Measurements from ENCODE around the gene MRPL33.

DNA sequence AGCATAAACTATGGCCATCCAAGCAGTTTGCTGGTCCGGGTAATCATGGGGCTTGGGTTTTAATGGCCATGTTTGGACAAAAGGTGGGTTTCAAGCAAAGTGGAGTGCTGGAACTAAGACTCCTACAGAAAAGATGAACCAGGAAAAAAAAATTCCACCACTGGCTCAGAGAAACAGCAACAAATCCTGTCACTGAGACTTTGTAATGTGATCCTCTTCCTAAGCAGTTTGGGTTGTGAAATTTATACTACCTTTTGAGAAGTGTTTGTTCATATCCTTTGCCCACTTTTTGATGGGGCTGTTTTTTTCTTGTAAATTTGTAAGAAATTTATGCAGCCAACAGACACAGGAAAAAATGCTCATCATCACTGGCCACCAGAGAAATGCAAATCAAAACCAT lies 40.2 kb downstream of the MRPL33 start:
- TF ChIP-seq, protein P1, sequence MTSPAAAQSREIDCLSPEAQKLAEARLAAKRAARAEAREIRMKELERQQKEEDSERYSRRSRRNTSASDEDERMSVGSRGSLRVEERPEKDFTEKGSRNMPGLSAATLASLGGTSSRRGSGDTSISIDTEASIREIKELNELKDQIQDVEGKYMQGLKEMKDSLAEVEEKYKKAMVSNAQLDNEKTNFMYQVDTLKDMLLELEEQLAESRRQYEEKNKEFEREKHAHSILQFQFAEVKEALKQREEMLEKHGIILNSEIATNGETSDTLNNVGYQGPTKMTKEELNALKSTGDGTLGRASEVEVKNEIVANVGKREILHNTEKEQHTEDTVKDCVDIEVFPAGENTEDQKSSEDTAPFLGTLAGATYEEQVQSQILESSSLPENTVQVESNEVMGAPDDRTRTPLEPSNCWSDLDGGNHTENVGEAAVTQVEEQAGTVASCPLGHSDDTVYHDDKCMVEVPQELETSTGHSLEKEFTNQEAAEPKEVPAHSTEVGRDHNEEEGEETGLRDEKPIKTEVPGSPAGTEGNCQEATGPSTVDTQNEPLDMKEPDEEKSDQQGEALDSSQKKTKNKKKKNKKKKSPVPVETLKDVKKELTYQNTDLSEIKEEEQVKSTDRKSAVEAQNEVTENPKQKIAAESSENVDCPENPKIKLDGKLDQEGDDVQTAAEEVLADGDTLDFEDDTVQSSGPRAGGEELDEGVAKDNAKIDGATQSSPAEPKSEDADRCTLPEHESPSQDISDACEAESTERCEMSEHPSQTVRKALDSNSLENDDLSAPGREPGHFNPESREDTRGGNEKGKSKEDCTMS (CRISPR knock-in tag; conservative IDR thresholded peaks at IDR 0.05), result no peak
- TF ChIP-seq PCBP2 (optimal IDR thresholded peaks at IDR 0.05; ENCODE audit: low read depth, low read length, poor library complexity, severe bottlenecking) (no peak), TAF1 (CRISPR knock-in tag; IDR thresholded peaks at IDR 0.05) (no peak), ZNF644 (CRISPR knock-in tag; IDR thresholded peaks at IDR 0.05; ENCODE audit: low read depth) (no peak), SMAD3 (CRISPR knock-in tag; IDR thresholded peaks at IDR 0.05) (no peak), ZNF776 (CRISPR knock-in tag; IDR thresholded peaks at IDR 0.05) (no peak), NCOA1 (CRISPR knock-in tag; IDR thresholded peaks at IDR 0.05) (no peak), STAT5B (CRISPR knock-in tag; IDR thresholded peaks at IDR 0.05) (no peak), POLR2A (IDR thresholded peaks at IDR 0.05; ENCODE audit: insufficient read depth in 1 of 2, low read depth in 2 of 2, low read length in 2 of 2) (no peak)
- TF ChIP-seq, protein P2, sequence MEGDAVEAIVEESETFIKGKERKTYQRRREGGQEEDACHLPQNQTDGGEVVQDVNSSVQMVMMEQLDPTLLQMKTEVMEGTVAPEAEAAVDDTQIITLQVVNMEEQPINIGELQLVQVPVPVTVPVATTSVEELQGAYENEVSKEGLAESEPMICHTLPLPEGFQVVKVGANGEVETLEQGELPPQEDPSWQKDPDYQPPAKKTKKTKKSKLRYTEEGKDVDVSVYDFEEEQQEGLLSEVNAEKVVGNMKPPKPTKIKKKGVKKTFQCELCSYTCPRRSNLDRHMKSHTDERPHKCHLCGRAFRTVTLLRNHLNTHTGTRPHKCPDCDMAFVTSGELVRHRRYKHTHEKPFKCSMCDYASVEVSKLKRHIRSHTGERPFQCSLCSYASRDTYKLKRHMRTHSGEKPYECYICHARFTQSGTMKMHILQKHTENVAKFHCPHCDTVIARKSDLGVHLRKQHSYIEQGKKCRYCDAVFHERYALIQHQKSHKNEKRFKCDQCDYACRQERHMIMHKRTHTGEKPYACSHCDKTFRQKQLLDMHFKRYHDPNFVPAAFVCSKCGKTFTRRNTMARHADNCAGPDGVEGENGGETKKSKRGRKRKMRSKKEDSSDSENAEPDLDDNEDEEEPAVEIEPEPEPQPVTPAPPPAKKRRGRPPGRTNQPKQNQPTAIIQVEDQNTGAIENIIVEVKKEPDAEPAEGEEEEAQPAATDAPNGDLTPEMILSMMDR (CRISPR knock-in tag; IDR thresholded peaks at IDR 0.05), result no peak
- TF ChIP-seq, protein P3, sequence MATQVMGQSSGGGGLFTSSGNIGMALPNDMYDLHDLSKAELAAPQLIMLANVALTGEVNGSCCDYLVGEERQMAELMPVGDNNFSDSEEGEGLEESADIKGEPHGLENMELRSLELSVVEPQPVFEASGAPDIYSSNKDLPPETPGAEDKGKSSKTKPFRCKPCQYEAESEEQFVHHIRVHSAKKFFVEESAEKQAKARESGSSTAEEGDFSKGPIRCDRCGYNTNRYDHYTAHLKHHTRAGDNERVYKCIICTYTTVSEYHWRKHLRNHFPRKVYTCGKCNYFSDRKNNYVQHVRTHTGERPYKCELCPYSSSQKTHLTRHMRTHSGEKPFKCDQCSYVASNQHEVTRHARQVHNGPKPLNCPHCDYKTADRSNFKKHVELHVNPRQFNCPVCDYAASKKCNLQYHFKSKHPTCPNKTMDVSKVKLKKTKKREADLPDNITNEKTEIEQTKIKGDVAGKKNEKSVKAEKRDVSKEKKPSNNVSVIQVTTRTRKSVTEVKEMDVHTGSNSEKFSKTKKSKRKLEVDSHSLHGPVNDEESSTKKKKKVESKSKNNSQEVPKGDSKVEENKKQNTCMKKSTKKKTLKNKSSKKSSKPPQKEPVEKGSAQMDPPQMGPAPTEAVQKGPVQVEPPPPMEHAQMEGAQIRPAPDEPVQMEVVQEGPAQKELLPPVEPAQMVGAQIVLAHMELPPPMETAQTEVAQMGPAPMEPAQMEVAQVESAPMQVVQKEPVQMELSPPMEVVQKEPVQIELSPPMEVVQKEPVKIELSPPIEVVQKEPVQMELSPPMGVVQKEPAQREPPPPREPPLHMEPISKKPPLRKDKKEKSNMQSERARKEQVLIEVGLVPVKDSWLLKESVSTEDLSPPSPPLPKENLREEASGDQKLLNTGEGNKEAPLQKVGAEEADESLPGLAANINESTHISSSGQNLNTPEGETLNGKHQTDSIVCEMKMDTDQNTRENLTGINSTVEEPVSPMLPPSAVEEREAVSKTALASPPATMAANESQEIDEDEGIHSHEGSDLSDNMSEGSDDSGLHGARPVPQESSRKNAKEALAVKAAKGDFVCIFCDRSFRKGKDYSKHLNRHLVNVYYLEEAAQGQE (IDR thresholded peaks at IDR 0.05; ENCODE audit: borderline replicate concordance in 1 of 2, low read depth in 1 of 2, low read length in 2 of 2), result no peak
- TF ChIP-seq, protein P4, sequence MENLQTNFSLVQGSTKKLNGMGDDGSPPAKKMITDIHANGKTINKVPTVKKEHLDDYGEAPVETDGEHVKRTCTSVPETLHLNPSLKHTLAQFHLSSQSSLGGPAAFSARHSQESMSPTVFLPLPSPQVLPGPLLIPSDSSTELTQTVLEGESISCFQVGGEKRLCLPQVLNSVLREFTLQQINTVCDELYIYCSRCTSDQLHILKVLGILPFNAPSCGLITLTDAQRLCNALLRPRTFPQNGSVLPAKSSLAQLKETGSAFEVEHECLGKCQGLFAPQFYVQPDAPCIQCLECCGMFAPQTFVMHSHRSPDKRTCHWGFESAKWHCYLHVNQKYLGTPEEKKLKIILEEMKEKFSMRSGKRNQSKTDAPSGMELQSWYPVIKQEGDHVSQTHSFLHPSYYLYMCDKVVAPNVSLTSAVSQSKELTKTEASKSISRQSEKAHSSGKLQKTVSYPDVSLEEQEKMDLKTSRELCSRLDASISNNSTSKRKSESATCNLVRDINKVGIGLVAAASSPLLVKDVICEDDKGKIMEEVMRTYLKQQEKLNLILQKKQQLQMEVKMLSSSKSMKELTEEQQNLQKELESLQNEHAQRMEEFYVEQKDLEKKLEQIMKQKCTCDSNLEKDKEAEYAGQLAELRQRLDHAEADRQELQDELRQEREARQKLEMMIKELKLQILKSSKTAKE (CRISPR knock-in tag; IDR thresholded peaks at IDR 0.05; ENCODE audit: borderline replicate concordance), result no peak
- TF ChIP-seq, protein P5, sequence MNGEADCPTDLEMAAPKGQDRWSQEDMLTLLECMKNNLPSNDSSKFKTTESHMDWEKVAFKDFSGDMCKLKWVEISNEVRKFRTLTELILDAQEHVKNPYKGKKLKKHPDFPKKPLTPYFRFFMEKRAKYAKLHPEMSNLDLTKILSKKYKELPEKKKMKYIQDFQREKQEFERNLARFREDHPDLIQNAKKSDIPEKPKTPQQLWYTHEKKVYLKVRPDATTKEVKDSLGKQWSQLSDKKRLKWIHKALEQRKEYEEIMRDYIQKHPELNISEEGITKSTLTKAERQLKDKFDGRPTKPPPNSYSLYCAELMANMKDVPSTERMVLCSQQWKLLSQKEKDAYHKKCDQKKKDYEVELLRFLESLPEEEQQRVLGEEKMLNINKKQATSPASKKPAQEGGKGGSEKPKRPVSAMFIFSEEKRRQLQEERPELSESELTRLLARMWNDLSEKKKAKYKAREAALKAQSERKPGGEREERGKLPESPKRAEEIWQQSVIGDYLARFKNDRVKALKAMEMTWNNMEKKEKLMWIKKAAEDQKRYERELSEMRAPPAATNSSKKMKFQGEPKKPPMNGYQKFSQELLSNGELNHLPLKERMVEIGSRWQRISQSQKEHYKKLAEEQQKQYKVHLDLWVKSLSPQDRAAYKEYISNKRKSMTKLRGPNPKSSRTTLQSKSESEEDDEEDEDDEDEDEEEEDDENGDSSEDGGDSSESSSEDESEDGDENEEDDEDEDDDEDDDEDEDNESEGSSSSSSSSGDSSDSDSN (CRISPR knock-in tag; IDR thresholded peaks at IDR 0.05), result no peak
